ENCODE measurements around the gene VAPA.

The VAPA gene

GRCh38 chr18:9941103-9941502, 27.3 kb downstream of the VAPA start:
- DNase-seq (ENCODE audit: low read depth): no peak

GRCh38 chr18:9941660-9942059, 27.8 kb downstream of the VAPA start:
- DNase-seq (ENCODE audit: low read depth): no peak

- DNase-seq (ENCODE audit: low read depth): no peak
These were observed 29.5 kb downstream of the VAPA start for GRCh38 chr18:9943311-9943710.

- DNase-seq (ENCODE audit: low read depth): no peak
These were observed 31.0 kb downstream of the VAPA start for GRCh38 chr18:9944805-9945204.

DNA sequence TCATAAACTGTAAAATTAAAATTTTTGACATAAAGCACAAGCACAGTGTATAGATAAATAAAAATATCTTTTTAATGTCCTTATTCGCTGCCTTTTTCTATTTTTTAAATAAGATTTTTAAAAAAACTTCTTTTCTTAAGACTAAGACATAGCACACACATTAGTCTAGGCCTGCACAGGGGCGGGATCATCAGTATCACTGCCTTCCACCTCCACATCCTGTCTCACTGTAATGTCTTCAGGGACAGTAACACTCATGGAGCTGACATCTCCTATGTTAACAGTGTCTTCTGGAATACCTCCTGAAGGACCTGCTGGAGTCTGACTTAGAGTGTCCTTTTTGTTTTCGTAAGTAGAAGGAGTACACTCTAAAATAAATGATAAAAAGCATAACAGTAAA, 33.0 kb downstream of the VAPA start:
- DNase-seq (ENCODE audit: low read depth): no peak

DNA sequence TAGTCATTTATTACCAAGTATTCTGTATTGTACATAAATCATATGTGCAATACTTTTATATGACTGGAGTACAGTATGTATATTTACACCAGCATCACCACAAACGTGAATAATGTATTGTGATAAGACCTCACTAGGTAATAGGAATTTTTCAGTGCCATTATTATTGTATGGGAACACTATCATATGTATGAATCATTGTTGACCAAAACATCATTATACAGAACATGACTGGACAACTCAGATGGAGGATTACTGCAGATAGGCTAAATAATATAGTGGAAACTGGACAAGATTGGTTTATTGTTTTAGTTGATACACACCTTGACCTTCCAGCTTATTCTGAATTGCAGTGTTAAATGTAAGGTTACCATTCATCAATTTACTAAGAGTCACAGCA, 33.4 kb downstream of the VAPA start:
- DNase-seq (ENCODE audit: low read depth): no peak

- DNase-seq (ENCODE audit: low read depth): no peak
These were observed 35.5 kb downstream of the VAPA start for GRCh38 chr18:9949315-9949714.

DNA sequence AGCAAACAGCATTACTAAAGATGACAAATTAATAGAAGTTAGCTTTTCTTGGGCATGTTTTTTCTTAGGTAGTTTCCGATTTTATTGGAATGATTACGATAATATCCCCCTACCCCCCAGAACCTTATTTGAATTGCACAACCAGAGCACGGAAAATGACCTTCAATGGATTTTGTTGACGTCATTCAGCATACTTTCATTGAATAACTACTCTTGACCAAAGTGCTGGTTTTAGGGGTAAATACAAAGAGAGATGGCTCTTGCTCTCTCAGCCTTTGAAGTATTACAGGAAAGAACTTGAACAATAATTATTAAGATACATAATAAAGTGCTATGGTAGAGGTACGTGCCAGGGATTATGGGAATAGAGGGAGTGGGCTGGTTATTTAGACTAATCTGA, 36.0 kb downstream of the VAPA start:
- DNase-seq (ENCODE audit: low read depth): no peak

DNA sequence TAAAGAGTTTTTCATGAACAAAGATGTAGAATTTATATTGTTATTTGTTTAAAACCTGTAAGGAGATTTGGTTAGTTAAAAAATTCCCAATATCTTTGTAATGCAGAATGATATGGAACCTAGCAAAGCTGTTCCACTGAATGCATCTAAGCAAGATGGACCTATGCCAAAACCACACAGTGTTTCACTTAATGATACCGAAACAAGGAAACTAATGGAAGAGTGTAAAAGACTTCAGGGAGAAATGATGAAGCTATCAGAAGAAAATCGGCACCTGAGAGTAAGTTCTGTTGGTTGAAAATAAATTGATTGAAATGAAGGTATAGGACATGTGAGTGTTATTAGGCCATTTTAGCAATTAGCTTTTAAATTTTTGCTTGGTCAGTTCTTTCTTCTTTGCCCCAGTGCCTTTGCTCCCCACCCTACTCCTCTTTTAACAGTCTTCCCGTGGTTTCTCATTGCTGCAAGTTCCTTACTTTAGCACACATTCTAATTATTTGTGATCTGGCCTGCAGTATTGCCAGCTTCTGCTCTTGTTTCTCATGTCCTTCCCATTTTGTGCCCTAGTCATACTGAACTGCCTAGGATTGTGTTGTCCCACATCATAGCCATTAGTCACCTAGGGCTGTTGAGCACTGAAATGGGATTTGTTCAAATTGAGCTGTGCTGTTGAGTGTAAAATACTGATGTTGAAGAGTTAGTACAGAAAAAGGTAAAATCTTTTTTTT, 36.6 kb downstream of the VAPA start:
- no peak for DNase-seq (ENCODE audit: low read depth)

DNA sequence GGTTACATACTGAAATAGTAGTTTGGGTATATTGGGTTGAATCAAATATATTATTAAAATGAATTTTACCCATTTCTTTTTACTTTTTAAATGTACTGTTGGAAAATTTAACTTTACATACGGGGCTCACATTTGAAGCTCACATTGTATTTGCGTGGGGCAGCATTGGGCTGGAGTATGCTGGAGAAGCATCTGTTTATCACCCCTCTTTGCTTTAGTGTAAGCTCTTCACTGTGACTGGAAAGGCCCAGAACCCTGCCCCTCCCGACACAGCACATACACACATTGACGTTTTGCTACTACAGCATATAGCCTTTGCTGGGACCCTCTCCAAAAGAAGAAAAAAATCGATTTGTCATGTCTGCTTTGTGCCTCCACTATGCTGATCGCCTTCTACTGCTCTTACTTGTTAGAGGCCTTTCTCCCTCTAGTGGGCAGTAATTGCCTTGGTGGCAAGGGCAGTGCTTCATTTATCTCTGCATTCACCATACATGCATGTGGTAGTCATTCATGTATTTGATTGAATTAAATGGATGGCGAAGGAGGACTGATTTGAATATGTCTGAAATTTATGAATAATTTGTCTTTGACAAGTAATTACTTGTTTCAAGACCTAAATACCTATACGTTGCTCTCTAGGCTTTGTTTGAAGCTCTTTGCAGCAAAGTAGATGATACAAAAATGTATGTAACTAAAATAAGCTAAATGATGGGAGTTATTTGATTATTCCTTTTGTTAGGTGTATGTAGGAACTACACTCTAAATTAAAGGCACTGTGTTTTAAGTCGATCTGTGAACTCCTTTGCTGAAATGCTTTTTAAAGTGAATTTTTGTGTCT, 37.4 kb downstream of the VAPA start:
- no peak for DNase-seq (ENCODE audit: low read depth)

GRCh38 chr18:9952633-9953416, 39.0 kb downstream of the VAPA start:
- DNase-seq (ENCODE audit: low read depth): no peak

GRCh38 chr18:9958861-9959399, 45.1 kb downstream of the VAPA start:
- DNase-seq (ENCODE audit: low read depth): no peak

GRCh38 chr18:9959564-9959963, 45.7 kb downstream of the VAPA start:
- DNase-seq (ENCODE audit: low read depth): no peak

- no peak for DNase-seq (ENCODE audit: low read depth)
These were observed 46.6 kb downstream of the VAPA start for GRCh38 chr18:9960258-9960904.

DNA sequence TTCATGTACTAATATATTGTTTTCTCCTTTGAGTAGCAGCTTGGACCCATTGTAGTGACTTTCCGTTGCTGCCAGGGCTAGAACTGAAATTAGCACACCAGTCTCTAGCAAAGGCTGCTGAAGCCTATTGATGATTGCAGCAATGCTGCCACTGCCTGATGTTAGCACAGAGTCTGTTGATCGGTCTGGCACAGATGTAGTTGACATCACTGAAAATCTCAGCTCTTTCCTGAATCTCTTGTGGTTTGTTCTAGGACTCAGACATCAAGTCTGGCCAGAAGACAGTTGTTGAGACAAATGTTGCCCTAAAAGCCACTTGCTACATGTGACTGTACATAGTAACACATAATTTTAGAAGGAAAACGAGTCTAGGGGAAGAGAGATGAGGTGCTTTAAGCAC, 47.2 kb downstream of the VAPA start:
- no peak for DNase-seq (ENCODE audit: low read depth)

DNA sequence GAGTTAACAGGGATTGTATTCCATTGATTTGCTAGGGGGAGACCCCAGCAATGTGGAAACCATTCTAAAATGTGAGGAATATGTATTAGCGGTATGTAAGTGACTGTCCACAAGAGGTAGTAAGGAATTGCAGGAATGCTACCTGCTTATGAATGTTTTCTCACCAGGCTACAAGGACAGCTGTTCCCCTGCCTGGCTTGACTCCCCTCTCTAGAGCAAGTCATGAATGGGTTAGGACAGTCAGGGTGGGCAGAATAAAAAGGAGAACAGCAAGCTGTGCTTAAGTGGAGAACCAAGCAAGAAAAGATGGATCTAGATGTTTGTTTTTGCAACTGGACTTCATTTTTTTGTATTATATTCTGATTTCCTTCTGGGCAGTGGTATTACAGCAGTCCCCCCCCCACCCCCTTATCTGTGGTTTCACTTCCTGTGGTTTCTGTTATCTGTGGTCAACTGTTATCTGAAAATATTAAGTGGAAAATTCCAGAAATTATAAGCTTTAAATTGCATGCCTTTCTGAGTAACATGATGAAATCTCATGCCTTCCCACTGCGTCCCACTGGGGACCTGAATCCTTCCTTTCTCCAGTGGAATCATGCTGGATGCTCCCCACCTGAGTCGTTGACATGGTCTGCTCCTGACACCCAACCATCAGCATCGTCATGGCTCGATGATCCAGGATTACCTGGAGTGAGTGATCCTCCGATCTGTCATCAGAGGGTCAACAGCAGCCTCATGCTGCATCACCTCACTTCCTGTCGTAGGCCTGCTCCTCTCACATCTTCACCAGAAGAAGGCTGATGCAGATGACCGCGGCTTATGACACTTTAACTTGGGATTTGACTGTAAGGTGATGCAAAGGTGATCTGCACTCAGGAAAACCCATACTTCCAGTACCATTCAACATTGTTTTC, 52.2 kb downstream of the VAPA start:
- no peak for DNase-seq (ENCODE audit: low read depth)

GRCh38 chr18:9968081-9968848, 54.4 kb downstream of the VAPA start:
- DNase-seq (ENCODE audit: low read depth): no peak

GRCh38 chr18:9969247-9969646, 55.4 kb downstream of the VAPA start:
- no peak for DNase-seq (ENCODE audit: low read depth)

DNA sequence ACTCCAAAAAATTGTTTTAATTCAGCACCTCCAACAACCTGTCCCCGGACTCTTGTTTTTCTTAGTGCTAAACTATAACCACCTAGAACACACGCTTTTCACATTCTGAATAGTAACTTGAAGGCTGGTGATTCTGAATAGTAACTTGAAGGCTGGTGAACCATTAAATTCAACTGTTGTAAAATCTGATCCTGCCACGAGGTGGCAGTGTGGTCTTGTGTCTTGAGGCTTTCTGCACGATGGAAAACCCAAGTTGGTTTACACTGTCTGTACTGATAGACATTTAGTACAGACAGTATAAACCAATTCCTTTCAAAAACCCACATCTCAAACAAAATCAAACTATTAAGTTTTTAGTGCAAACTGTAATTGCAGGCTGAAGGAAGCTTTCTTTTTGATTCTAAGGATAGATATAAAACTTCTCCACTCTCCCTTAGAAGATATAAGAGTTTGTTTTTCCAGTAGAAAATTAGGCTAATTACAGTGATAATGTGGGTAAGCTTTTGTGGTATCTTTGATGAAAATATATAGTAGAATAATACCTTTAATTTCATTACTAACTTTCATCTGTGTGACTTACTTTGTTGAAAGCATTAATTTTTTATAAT, 57.6 kb downstream of the VAPA start:
- DNase-seq (ENCODE audit: low read depth): peak; percentile 50

DNA sequence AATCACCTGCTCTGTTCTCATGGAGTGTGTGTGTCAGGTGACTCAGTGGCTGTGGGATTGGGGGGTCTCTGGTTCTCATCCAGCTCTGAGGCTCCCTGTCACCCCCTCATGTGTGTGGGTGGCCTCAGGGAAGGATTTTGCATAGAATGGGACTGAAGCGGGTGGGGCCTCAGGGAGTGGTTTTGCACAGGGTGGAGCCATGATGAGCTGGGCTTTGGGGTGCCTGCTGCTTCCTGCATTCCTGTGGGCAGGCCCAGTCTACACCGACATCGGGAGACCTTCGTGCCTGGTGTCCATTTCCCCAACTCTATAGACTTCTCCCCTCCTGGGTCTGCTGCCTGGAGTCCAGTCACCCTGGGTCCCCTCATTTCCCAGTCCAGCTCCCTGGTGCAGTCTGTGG, 59.7 kb downstream of the VAPA start:
- DNase-seq (ENCODE audit: low read depth): no peak
